Neural crest cell (in vitro differentiated cells): ENCODE results near the gene WWOX. TPM values are rescaled to one million over a fixed set of nuclear protein-coding genes. Genes with fewer than 3 reads are reported as not detected.
A peak's percentile ranks its signal among the peaks of the same experiment; 100 is the strongest.

Experiments
- DNase-seq: peaks from one replicate; pipeline ENCODE4 v3.0.0; 2021; ENCODE audit warnings: low read depth, mixed read lengths, low spot score
- H3K27ac Mint-ChIP-seq: one replicate; pipeline ENCODE4 v1.8.0; 2021; ENCODE audit warnings: mild to moderate bottlenecking, mixed read lengths; ENCODE audit not compliant: unreplicated experiment
- H3K27me3 Mint-ChIP-seq: 2 replicates; pipeline ENCODE4 v1.8.0; 2021; ENCODE audit warnings: low read depth, mild to moderate bottlenecking, mixed read lengths
- H3K36me3 Mint-ChIP-seq: 2 replicates; pipeline ENCODE4 v1.8.0; 2021; ENCODE audit warnings: low read depth, mild to moderate bottlenecking, mixed read lengths
- H3K4me1 Mint-ChIP-seq: 2 replicates; pipeline ENCODE4 v1.8.0; 2021; ENCODE audit warnings: mixed read lengths
- H3K4me3 Mint-ChIP-seq: one replicate; pipeline ENCODE4 v1.8.0; 2021; ENCODE audit warnings: mild to moderate bottlenecking, mixed read lengths
- H3K9me3 Mint-ChIP-seq: 2 replicates; pipeline ENCODE4 v1.8.0; 2021; ENCODE audit warnings: mixed read lengths
- total RNA-seq: library from RNA; stranded (reverse); gene quantifications from 2 replicates; pipeline ENCODE4 v1.2.1, GENCODE V29; 2021
- TF ChIP-seq, protein P1 (sequence below): fragments of 200-600 bp; sonication (generic); conservative IDR thresholded peaks from 2 replicates; pipeline ENCODE4 v1.5.0; 2021; ENCODE audit warnings: antibody characterized with exemption, mild to moderate bottlenecking

WWOX gene
- total RNA-seq, 1 donor from 2014 or later: 30.5 TPM

DNA sequence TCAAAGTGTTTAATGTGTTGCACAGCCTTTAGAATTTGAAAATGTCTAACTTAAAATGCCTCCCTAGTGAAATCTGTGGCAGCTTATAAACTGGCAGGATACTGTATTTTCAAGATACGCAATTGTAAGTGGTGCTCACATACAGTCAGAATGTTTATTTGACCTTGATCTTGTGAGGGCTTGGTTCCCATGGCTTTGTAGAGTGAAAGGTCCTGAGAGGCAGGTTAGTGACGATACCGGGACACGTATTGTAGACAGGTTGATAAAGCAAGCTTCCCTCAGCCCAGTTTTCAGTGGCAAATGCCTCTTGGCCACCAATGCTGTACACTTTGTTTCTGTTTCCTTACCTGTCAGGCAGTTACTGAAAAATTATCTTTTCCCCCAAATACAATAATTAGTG is 1074.5 kb downstream of the WWOX start:
- DNase-seq: no peak
- H3K4me1 Mint-ChIP-seq: peaks cover 5% of the 10 kb centered on the region
- H3K9me3 Mint-ChIP-seq: no peaks in the 10 kb centered on the region
- no peaks in the 10 kb centered on the region for H3K36me3 Mint-ChIP-seq
- TF ChIP-seq, protein P1, sequence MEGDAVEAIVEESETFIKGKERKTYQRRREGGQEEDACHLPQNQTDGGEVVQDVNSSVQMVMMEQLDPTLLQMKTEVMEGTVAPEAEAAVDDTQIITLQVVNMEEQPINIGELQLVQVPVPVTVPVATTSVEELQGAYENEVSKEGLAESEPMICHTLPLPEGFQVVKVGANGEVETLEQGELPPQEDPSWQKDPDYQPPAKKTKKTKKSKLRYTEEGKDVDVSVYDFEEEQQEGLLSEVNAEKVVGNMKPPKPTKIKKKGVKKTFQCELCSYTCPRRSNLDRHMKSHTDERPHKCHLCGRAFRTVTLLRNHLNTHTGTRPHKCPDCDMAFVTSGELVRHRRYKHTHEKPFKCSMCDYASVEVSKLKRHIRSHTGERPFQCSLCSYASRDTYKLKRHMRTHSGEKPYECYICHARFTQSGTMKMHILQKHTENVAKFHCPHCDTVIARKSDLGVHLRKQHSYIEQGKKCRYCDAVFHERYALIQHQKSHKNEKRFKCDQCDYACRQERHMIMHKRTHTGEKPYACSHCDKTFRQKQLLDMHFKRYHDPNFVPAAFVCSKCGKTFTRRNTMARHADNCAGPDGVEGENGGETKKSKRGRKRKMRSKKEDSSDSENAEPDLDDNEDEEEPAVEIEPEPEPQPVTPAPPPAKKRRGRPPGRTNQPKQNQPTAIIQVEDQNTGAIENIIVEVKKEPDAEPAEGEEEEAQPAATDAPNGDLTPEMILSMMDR: no peak
- peak overlapping the region; percentile 8 for H3K27ac Mint-ChIP-seq
- H3K27me3 Mint-ChIP-seq: no peaks in the 10 kb centered on the region
- H3K4me3 Mint-ChIP-seq: no peak overlapping the region

- TF ChIP-seq, protein P1: no peak
- H3K9me3 Mint-ChIP-seq: peaks cover 2% of the 10 kb centered on the region
- no peaks in the 10 kb centered on the region for H3K4me1 Mint-ChIP-seq
- no peaks in the 10 kb centered on the region for H3K27me3 Mint-ChIP-seq
- H3K4me3 Mint-ChIP-seq: no peak overlapping the region
- no peak overlapping the region for H3K27ac Mint-ChIP-seq
- H3K36me3 Mint-ChIP-seq: no peaks in the 10 kb centered on the region
- DNase-seq: no peak
Measured at GRCh38 chr16:79175286-79176057, 1076.0 kb downstream of the WWOX start.

GRCh38 chr16:79177018-79177417 is 1077.6 kb downstream of the WWOX start:
- Mint-ChIP-seq H3K4me3 (no peak overlapping the region), H3K27me3 (no peaks in the 10 kb centered on the region), H3K9me3 (peaks cover 4% of the 10 kb centered on the region), H3K36me3 (no peaks in the 10 kb centered on the region), H3K4me1 (no peaks in the 10 kb centered on the region), H3K27ac (no peak overlapping the region)
- DNase-seq: no peak
- TF ChIP-seq, protein P1: no peak

GRCh38 chr16:79181419-79181818 is 1082.0 kb downstream of the WWOX start:
- Mint-ChIP-seq H3K27ac (no peak overlapping the region), H3K4me1 (peaks cover 30% of the 10 kb centered on the region), H3K9me3 (peaks cover 4% of the 10 kb centered on the region), H3K27me3 (peaks cover 2% of the 10 kb centered on the region), H3K4me3 (no peak overlapping the region), H3K36me3 (no peaks in the 10 kb centered on the region)
- TF ChIP-seq, protein P1: no peak
- DNase-seq: no peak

DNA sequence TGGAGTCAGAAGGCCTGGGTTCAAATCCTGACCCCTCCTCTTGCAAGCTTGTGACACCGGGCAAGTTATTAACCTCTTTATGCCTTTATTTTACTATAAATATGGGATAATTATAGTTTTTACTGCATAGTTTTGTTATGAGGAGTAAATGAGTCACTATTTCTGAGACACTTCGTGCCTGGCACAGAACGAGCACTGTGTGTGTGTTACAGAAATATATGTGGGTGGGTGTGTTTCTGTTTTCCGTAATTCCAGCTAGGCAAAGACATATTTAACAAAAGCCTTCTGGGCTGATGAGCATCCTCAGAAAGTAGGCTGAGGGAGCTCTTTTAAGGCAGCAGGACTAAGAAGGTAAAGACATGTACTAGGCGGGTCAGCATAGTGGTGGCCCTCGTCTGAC is 1083.2 kb downstream of the WWOX start:
- H3K27me3 Mint-ChIP-seq: peaks cover 2% of the 10 kb centered on the region
- H3K27ac Mint-ChIP-seq: no peak overlapping the region
- H3K9me3 Mint-ChIP-seq: peaks cover 4% of the 10 kb centered on the region

More for the DNA sequence above, 1083.2 kb downstream of the WWOX start:
- H3K36me3 Mint-ChIP-seq: no peaks in the 10 kb centered on the region
- peaks cover 35% of the 10 kb centered on the region for H3K4me1 Mint-ChIP-seq
- H3K4me3 Mint-ChIP-seq: no peak overlapping the region
- no peak for DNase-seq
- TF ChIP-seq, protein P1: no peak
